MM.1S (cell line): ENCODE measurements around the gene GAPDH.

Source experiments
- DNase-seq: peaks from one replicate; pipeline ENCODE4 v3.0.0-alpha.2; 2015
- H2AFZ ChIP-seq: fragments of 300-600 bp; sonication (generic); 2 replicates; pipeline ENCODE4 v1.6.0; 2016; ENCODE audit warnings: antibody characterized with exemption, low read length
- H3F3A ChIP-seq: fragments of 300-600 bp; sonication (generic); 2 replicates; pipeline ENCODE4 v1.6.1; 2016; ENCODE audit warnings: mild to moderate bottlenecking, antibody characterized with exemption, low read length, moderate library complexity, mixed read lengths; ENCODE audit not compliant: insufficient read depth
- H3K27ac ChIP-seq: fragments of 300-600 bp; sonication (generic); 2 replicates; pipeline ENCODE4 v1.5.1; 2016; ENCODE audit warnings: mild to moderate bottlenecking, low read length
- H3K27me3 ChIP-seq: fragments of 300-600 bp; sonication (generic); replicated peaks from 2 replicates; pipeline ENCODE4 v1.6.0; 2016; ENCODE audit warnings: low read length; ENCODE audit not compliant: insufficient read depth
- H3K36me3 ChIP-seq: fragments of 300-600 bp; sonication (generic); replicated peaks from 2 replicates; pipeline ENCODE4 v1.6.1; 2016; ENCODE audit warnings: mild to moderate bottlenecking, low read length, mixed read lengths; ENCODE audit not compliant: insufficient read depth
- H3K4me1 ChIP-seq: fragments of 300-600 bp; sonication (generic); 2 replicates; pipeline ENCODE4 v1.6.1; 2016; ENCODE audit warnings: low read length, mixed read lengths
- H3K4me2 ChIP-seq: fragments of 300-600 bp; sonication (generic); 2 replicates; pipeline ENCODE4 v1.6.0; 2016; ENCODE audit warnings: low read depth, low read length
- H3K4me3 ChIP-seq: fragments of 300-600 bp; sonication (generic); 2 replicates; pipeline ENCODE4 v1.5.1; 2016; ENCODE audit warnings: low read length, mixed read lengths
- H3K79me2 ChIP-seq: fragments of 300-600 bp; sonication (generic); 2 replicates; pipeline ENCODE4 v1.6.1; 2016; ENCODE audit warnings: mixed run types, low read length, mixed read lengths
- H3K9ac ChIP-seq: fragments of 300-600 bp; sonication (generic); 2 replicates; pipeline ENCODE4 v1.6.1; 2016; ENCODE audit warnings: low read length, mixed read lengths
- H3K9me2 ChIP-seq: fragments of 300-600 bp; sonication (generic); replicated peaks from 2 replicates; pipeline ENCODE4 v1.6.1; 2016; ENCODE audit warnings: mild to moderate bottlenecking, low read length, mixed read lengths; ENCODE audit not compliant: insufficient read depth
- H3K9me3 ChIP-seq: fragments of 300-600 bp; sonication (generic); replicated peaks from 2 replicates; pipeline ENCODE4 v1.6.1; 2016; ENCODE audit warnings: mild to moderate bottlenecking, low read length, mixed read lengths; ENCODE audit not compliant: insufficient read depth
- H4K20me1 ChIP-seq: fragments of 300-600 bp; sonication (generic); 2 replicates; pipeline ENCODE4 v1.6.1; 2016; ENCODE audit warnings: mild to moderate bottlenecking, low read length, moderate library complexity, mixed read lengths; ENCODE audit not compliant: insufficient read depth
- CTCF ChIP-seq: fragments of 300-600 bp; sonication (generic); IDR thresholded peaks from 2 replicates; pipeline ENCODE4 v1.5.1; 2016; ENCODE audit warnings: antibody characterized with exemption, low read length, mixed read lengths
- EZH2 ChIP-seq: fragments of 300-600 bp; sonication (generic); optimal IDR thresholded peaks from 2 replicates; pipeline ENCODE3; 2017; ENCODE audit warnings: low read depth, mild to moderate bottlenecking, antibody characterized with exemption, low read length, mixed read lengths
- EZH2phosphoT487 ChIP-seq: fragments of 300-600 bp; sonication (generic); IDR thresholded peaks from 2 replicates; pipeline ENCODE4 v1.6.1; 2018; ENCODE audit warnings: antibody characterized with exemption, low read length

The GAPDH gene

DNA sequence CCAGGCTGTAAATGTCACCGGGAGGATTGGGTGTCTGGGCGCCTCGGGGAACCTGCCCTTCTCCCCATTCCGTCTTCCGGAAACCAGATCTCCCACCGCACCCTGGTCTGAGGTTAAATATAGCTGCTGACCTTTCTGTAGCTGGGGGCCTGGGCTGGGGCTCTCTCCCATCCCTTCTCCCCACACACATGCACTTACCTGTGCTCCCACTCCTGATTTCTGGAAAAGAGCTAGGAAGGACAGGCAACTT is 1.3 kb downstream of the GAPDH start:
- H3K9ac ChIP-seq = peak overlapping the region; percentile 96
- peaks cover 20% of the 10 kb centered on the region for H3K4me1 ChIP-seq
- peak overlapping the region; percentile 95 for H3K27ac ChIP-seq
- peak overlapping the region; percentile 85 for H3K4me2 ChIP-seq
- H3K27me3 ChIP-seq = no peaks in the 10 kb centered on the region
- H4K20me1 ChIP-seq = peaks cover 33% of the 10 kb centered on the region
- no peak overlapping the region for H2AFZ ChIP-seq
- peaks cover 15% of the 10 kb centered on the region; the same call in 1 of the 2 replicates for H3K36me3 ChIP-seq
- H3K79me2 ChIP-seq = peaks cover 56% of the 10 kb centered on the region
- DNase-seq = no peak
- TF ChIP-seq CTCF = no peak
- H3K9me2 ChIP-seq = no peaks in the 10 kb centered on the region
- peak overlapping the region; percentile 86 for H3K4me3 ChIP-seq
- H3F3A ChIP-seq = peaks cover 88% of the 10 kb centered on the region
- H3K9me3 ChIP-seq = no peaks in the 10 kb centered on the region

GRCh38 chr12:6535960-6536847 is 1.9 kb downstream of the GAPDH start:
- Histone ChIP-seq H3K27me3 (no peaks in the 10 kb centered on the region), H2AFZ (no peak overlapping the region), H3K9ac (peak overlapping the region; percentile 96), H3K9me2 (no peaks in the 10 kb centered on the region), H3F3A (peaks cover 84% of the 10 kb centered on the region), H3K9me3 (no peaks in the 10 kb centered on the region), H3K36me3 (peaks cover 9% of the 10 kb centered on the region; the same call in 1 of the 2 replicates), H3K4me3 (peak overlapping the region; percentile 86), H4K20me1 (peaks cover 33% of the 10 kb centered on the region), H3K27ac (peak overlapping the region; percentile 95), H3K4me2 (peak overlapping the region; percentile 85), H3K4me1 (peaks cover 17% of the 10 kb centered on the region), H3K79me2 (peaks cover 51% of the 10 kb centered on the region)
- TF ChIP-seq CTCF (no peak), EZH2phosphoT487 (no peak), EZH2 (no peak)
- no peak for DNase-seq

- Histone ChIP-seq H3K4me3 (no peak overlapping the region), H3K9me3 (no peaks in the 10 kb centered on the region), H3K36me3 (peaks cover 8% of the 10 kb centered on the region; the same call in 1 of the 2 replicates), H3K4me2 (no peak overlapping the region), H3K27me3 (no peaks in the 10 kb centered on the region), H3F3A (peaks cover 77% of the 10 kb centered on the region), H3K4me1 (peaks cover 11% of the 10 kb centered on the region), H3K79me2 (peaks cover 46% of the 10 kb centered on the region), H4K20me1 (peaks cover 33% of the 10 kb centered on the region), H3K27ac (no peak overlapping the region; the same call in 1 of the 2 replicates), H3K9me2 (no peaks in the 10 kb centered on the region), H2AFZ (no peak overlapping the region), H3K9ac (no peak overlapping the region)
- no peak for TF ChIP-seq CTCF
- TF ChIP-seq EZH2 = no peak
- TF ChIP-seq EZH2phosphoT487 = no peak
- DNase-seq = no peak
Measured at GRCh38 chr12:6536894-6537579, 2.7 kb downstream of the GAPDH start.
